Choroid plexus epithelial cell (primary cell): ENCODE measurements around the gene NUDT5.
"Not testable (repeated sequence)": the region's sequence is repeated elsewhere in the genome, so short reads cannot be mapped to it uniquely, and the experiment has no call there.

ENCODE experiments used
- DNase-seq: peaks from one replicate; pipeline ENCODE4 v3.0.0-alpha.2; 2010; ENCODE audit warnings: low read depth
- H3K4me3 ChIP-seq: 2 replicates; pipeline ENCODE4 v1.5.1; 2011; ENCODE audit warnings: low read depth, mild to moderate bottlenecking, control low read depth, low read length, moderate library complexity
- TF ChIP-seq, protein P1 (sequence below): conservative IDR thresholded peaks from 2 replicates; pipeline ENCODE4 v1.5.1; 2011; ENCODE audit warnings: low read depth, mild to moderate bottlenecking, control low read depth, inconsistent platforms, low read length, moderate library complexity

NUDT5 gene

DNA sequence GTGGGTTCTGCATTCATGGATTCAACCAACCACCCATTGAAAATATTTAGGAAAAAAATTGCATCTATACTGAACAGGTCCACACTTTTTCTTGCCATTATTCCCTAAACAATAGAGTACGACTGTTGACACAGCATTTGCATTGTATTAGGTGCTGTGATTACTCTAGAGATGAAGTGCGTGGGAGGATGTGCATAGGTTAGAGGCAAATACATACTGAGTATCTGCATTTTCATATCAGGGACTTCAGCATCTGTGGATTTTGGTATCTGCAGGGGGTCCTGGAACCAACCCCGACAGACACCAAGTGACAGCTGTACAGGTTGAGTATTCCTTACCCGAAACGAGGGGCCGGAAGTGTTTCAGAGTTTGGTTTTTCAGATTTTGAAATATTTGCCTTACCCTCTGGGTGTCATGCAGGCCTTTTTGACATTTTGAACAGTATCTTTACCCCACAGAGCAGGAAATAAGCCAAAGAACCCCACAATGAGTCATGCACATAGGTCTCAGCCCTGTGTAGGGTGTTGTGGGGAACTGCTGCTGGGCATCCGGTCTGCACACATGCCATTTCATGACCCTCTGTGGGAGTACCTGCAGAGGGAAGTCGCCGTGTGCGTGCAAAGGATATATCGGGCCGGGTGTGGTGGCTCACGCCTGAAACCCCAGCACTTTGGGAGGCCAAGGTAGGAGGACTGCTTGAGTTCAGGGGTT, 14.5 kb downstream of the NUDT5 start:
- TF ChIP-seq, protein P1, sequence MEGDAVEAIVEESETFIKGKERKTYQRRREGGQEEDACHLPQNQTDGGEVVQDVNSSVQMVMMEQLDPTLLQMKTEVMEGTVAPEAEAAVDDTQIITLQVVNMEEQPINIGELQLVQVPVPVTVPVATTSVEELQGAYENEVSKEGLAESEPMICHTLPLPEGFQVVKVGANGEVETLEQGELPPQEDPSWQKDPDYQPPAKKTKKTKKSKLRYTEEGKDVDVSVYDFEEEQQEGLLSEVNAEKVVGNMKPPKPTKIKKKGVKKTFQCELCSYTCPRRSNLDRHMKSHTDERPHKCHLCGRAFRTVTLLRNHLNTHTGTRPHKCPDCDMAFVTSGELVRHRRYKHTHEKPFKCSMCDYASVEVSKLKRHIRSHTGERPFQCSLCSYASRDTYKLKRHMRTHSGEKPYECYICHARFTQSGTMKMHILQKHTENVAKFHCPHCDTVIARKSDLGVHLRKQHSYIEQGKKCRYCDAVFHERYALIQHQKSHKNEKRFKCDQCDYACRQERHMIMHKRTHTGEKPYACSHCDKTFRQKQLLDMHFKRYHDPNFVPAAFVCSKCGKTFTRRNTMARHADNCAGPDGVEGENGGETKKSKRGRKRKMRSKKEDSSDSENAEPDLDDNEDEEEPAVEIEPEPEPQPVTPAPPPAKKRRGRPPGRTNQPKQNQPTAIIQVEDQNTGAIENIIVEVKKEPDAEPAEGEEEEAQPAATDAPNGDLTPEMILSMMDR = no peak
- no peak overlapping the region for H3K4me3 ChIP-seq
- peak; percentile 66 for DNase-seq

DNA sequence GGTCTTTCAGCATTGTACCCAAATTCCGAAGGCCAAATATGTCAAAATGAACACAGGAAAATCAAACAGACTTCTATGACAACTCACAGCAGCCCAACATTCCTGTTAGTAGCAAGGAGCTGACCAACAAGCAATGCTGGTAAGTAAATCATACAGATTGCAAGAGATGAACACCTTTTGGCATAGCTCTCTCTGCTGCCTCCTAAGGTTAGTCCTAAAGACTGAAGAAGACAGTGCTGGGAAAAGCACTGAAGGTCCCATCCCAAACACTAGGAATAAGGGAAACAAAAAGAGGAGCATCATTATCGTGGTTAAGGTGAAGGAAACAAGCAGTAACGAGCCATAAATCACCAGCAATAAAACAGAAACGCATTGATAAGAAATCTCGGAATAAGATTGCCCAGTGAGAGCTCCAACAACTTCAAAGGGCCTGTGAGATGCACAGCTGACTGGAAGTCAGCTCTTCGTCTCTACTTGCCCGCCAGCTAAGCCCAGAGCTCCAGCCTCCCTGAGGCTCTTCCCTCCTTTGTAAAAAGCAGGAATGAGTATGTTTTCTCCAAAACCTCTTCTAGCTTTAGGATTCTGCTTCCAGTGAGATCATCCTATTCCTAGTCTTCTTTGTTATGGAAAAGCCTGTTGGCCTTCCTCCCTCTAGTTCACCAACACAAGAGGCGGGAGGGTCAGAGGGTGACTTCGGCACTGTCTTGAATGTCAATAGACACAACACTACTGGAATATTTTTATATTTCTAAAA, 15.3 kb downstream of the NUDT5 start:
- no peak for DNase-seq
- no peak overlapping the region for H3K4me3 ChIP-seq
- TF ChIP-seq, protein P1 = no peak

DNA sequence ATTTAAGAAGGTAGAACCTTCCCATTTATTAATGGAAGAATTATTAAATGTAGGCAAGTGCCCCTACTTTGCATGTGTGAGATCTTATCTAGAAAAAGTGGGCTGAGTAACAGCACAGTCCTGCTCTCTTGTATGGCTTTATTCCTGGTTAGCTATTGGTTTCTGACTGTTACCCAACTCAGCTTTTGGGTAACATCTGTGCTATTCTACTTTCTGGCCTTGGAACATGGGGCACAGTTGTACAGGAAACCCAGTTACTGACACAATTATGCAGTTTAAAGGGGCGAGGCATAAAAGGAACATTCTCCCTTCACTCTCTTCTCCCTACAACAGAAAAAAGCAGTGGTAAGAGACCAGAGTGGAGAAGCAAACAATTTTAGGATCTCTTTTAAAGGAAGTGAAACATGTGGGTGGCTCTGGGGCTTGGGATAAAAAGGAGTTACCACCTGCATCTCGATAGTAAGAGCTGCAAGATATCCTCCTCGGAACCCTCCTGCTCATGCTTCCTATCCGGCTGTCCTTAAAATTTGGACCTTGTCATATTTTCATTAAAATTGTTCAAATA, 16.0 kb downstream of the NUDT5 start:
- TF ChIP-seq, protein P1 = no peak
- no peak for DNase-seq
- no peak overlapping the region for H3K4me3 ChIP-seq

DNA sequence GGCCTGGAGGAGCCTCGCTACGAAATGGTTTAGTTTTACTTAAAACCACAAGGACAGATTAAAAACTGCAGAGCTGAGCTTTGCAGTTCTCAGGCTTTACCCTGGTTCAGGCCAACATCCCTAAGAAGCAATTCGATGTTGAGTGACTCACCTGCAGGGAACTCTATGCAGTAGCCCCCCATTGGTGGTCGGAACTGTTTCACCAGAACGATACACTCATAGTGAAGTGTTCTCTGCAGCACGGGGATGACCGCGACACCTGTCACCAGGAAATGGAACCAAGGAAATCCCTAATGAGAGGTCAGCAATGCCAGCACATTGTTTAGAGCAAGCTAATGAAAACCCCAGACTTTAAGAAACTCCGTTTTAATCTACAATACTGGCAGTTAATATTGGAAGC, 18.0 kb downstream of the NUDT5 start:
- TF ChIP-seq, protein P1 = no peak
- DNase-seq = peak; percentile 32
- no peak overlapping the region for H3K4me3 ChIP-seq

DNA sequence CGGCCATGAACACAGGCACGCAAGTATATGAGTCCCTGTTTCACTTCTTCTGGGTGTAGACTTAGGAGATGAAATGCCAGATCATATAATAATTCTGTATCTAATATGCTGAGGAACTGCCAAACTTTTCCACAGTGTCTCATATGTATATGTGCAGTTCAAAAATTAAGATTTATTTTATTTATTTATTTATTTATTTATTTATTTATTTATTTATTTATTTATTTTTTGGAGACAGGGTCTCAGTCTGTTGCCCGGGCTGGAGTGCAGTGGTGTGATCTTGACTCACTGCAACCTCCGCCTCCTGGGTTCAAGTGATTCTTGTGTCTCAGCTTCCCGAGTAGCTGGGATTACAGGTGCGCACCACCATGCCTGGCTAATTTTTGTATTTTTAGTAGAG, 24.2 kb downstream of the NUDT5 start:
- H3K4me3 ChIP-seq, DNase-seq: not testable (repeated sequence)

DNA sequence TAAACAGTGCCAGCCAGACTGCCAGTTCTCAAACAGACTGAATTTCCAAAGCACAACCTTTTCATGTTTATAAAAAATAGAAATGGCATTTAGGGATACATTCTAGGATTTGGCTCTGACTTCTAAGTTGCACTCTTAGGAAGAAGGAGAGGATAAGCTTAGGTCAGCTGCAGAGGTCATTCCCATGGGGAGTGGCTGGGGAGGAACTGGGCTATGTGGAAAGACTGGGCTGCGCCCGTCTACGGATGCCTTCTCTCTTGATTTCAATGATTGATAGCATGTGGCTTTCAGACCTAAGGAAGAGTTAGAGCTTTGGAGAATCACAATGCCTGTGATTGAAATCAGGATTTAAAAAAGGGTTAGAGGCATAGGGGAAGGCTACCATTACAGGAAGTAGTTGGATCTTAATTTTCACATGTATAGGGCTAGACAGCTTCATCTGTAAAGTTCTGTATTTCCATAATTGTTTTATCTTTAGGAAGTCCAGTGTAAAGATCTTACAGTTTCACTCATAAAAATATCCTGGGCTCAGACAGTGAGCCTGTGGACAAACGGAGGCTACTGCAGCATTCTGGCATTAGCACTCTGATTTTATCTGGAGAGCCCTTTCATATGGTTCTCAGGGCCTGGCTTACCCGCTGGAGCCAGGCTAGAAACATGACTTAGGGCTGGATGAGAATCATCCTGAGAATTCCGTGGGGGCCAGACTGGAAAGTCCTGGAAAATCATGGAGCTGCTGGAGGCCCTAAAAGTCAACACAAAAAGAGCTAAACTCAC, 29.5 kb downstream of the NUDT5 start:
- H3K4me3 ChIP-seq = no peak overlapping the region
- TF ChIP-seq, protein P1 = no peak
- no peak for DNase-seq

DNA sequence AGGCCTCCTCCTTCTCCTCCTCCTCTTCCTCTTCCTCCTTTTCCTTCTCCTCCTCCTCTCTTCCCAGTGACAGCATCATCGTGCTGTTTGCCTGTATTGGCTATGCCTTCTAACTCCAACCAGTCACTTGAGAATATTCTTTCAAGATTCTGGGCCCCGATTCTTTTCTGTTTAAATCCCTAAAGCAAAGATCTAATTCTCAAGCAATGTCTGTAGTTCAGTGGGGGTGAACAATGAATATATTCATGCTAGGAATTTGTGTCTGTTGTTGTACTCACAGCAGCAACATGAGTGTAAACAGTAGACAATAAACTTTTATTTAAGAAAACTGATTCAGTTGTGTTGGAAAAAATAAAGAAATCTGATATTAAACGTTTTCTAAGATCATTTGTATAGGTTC, 30.7 kb downstream of the NUDT5 start:
- H3K4me3 ChIP-seq = no peak overlapping the region
- DNase-seq = no peak
- TF ChIP-seq, protein P1 = no peak
